Activated CD4-positive, alpha-beta T cell treated with anti-CD3 and anti-CD28 coated beads, Interleukin-2, amount 50 U/mL, for 16 hours (primary cell): ENCODE data around the gene RNF19B.
"Not testable (repeated sequence)": the region's sequence is repeated elsewhere in the genome, so short reads cannot be mapped to it uniquely, and the experiment has no call there.

Experiments used
- DNase-seq: peaks from one replicate; pipeline ENCODE4 v3.0.0-alpha.2; 2020

The RNF19B gene

GRCh38 chr1:32929366-32929765 lies 35.2 kb downstream of the RNF19B start:
- no peak for DNase-seq

- no peak for DNase-seq
Observed at GRCh38 chr1:32928715-32929114, 35.9 kb downstream of the RNF19B start.

GRCh38 chr1:32928285-32928684 lies 36.3 kb downstream of the RNF19B start:
- DNase-seq, result no peak

GRCh38 chr1:32927441-32927840 lies 37.2 kb downstream of the RNF19B start:
- no peak for DNase-seq

GRCh38 chr1:32926562-32926961 lies 38.0 kb downstream of the RNF19B start:
- no peak for DNase-seq

GRCh38 chr1:32925403-32926162 lies 39.0 kb downstream of the RNF19B start:
- no peak for DNase-seq

GRCh38 chr1:32924881-32925344 lies 39.7 kb downstream of the RNF19B start:
- no peak for DNase-seq

- no peak for DNase-seq
Observed at GRCh38 chr1:32920833-32921232, 43.8 kb downstream of the RNF19B start.

GRCh38 chr1:32919811-32920733 lies 44.5 kb downstream of the RNF19B start:
- no peak for DNase-seq

- no peak for DNase-seq
Observed at GRCh38 chr1:32918179-32918578, 46.4 kb downstream of the RNF19B start.

- DNase-seq, result peak; percentile 33
Observed at GRCh38 chr1:32917521-32917920, 47.1 kb downstream of the RNF19B start.

GRCh38 chr1:32915766-32916706 lies 48.6 kb downstream of the RNF19B start:
- DNase-seq, result no peak

GRCh38 chr1:32910319-32910718 lies 54.3 kb downstream of the RNF19B start:
- no peak for DNase-seq

GRCh38 chr1:32907435-32907834 lies 57.2 kb downstream of the RNF19B start:
- no peak for DNase-seq

GRCh38 chr1:32906654-32907053 lies 58.0 kb downstream of the RNF19B start:
- no peak for DNase-seq

GRCh38 chr1:32905588-32905987 lies 59.0 kb downstream of the RNF19B start:
- DNase-seq, result not testable (repeated sequence)

- DNase-seq, result no peak
Observed at GRCh38 chr1:32904797-32905196, 59.8 kb downstream of the RNF19B start.

- no peak for DNase-seq
Observed at GRCh38 chr1:32903991-32904785, 60.4 kb downstream of the RNF19B start.

- no peak for DNase-seq
Observed at GRCh38 chr1:32902535-32902920, 62.1 kb downstream of the RNF19B start.

- DNase-seq, result no peak
Observed at GRCh38 chr1:32901823-32902534, 62.6 kb downstream of the RNF19B start.
